ENCODE results near the gene ZNF750.
A peak's percentile ranks its signal among the peaks of the same experiment; 100 is the strongest.

Gene ZNF750

GRCh38 chr17:82858376-82859126 lies 18.7 kb upstream of the ZNF750 start:
- no peak for DNase-seq (ENCODE audit: low read depth)
- no peak for TF ChIP-seq CTCF (IDR thresholded peaks at IDR 0.05; ENCODE audit: low read length, missing control alignments)
- no peak overlapping the region for H3K4me3 ChIP-seq (replicated peaks; ENCODE audit: low read depth, low read length)

- H3K4me3 ChIP-seq (replicated peaks; ENCODE audit: low read depth, low read length), result no peak overlapping the region
- no peak for TF ChIP-seq CTCF (IDR thresholded peaks at IDR 0.05; ENCODE audit: low read length, missing control alignments)
- no peak for DNase-seq (ENCODE audit: low read depth)
Observed at GRCh38 chr17:82856361-82856760, 16.5 kb upstream of the ZNF750 start.

- DNase-seq (ENCODE audit: low read depth), result no peak
- H3K4me3 ChIP-seq (replicated peaks; ENCODE audit: low read depth, low read length), result no peak overlapping the region
- TF ChIP-seq CTCF (IDR thresholded peaks at IDR 0.05; ENCODE audit: low read length, missing control alignments), result no peak
Observed at GRCh38 chr17:82854226-82854625, 14.4 kb upstream of the ZNF750 start.

GRCh38 chr17:82851381-82851780 lies 11.6 kb upstream of the ZNF750 start:
- DNase-seq (ENCODE audit: low read depth), result no peak
- no peak overlapping the region for H3K4me3 ChIP-seq (replicated peaks; ENCODE audit: low read depth, low read length)
- TF ChIP-seq CTCF (IDR thresholded peaks at IDR 0.05; ENCODE audit: low read length, missing control alignments), result no peak

GRCh38 chr17:82849076-82849945 lies 9.5 kb upstream of the ZNF750 start:
- DNase-seq (ENCODE audit: low read depth), result no peak
- no peak for TF ChIP-seq CTCF (IDR thresholded peaks at IDR 0.05; ENCODE audit: low read length, missing control alignments)
- H3K4me3 ChIP-seq (replicated peaks; ENCODE audit: low read depth, low read length), result no peak overlapping the region

- no peak for TF ChIP-seq CTCF (IDR thresholded peaks at IDR 0.05; ENCODE audit: low read length, missing control alignments)
- no peak overlapping the region for H3K4me3 ChIP-seq (replicated peaks; ENCODE audit: low read depth, low read length)
- peak; percentile 13 for DNase-seq (ENCODE audit: low read depth)
Observed at GRCh38 chr17:82848022-82848592, 8.3 kb upstream of the ZNF750 start.

Data from fibroblast of pulmonary artery (primary cell).